T-helper 1 cell treated with Interleukin-12 subunit alpha and Interleukin-12 subunit beta and Interleukin-4 antibody, amounts not matched to agents 30 μg/mL and 1 μg/mL, for 36 hours (primary cell): Measurements from ENCODE around the gene FAM240B.

ENCODE experiments used
- H3K27ac Mint-ChIP-seq: one replicate; pipeline ENCODE4 v1.8.0; 2021; ENCODE audit warnings: mild to moderate bottlenecking, mixed read lengths
- H3K27me3 Mint-ChIP-seq: one replicate; pipeline ENCODE4 v1.8.0; 2021; ENCODE audit warnings: low read depth, mixed read lengths
- H3K36me3 Mint-ChIP-seq: one replicate; pipeline ENCODE4 v1.8.0; 2021; ENCODE audit warnings: low read depth, mixed read lengths
- H3K4me1 Mint-ChIP-seq: one replicate; pipeline ENCODE4 v1.8.0; 2021; ENCODE audit warnings: low read depth, mixed read lengths
- H3K4me3 Mint-ChIP-seq: one replicate; pipeline ENCODE4 v1.8.0; 2021; ENCODE audit warnings: mild to moderate bottlenecking, moderate library complexity, mixed read lengths
- H3K9me3 Mint-ChIP-seq: one replicate; pipeline ENCODE4 v1.8.0; 2021; ENCODE audit warnings: mixed read lengths

Gene FAM240B

DNA sequence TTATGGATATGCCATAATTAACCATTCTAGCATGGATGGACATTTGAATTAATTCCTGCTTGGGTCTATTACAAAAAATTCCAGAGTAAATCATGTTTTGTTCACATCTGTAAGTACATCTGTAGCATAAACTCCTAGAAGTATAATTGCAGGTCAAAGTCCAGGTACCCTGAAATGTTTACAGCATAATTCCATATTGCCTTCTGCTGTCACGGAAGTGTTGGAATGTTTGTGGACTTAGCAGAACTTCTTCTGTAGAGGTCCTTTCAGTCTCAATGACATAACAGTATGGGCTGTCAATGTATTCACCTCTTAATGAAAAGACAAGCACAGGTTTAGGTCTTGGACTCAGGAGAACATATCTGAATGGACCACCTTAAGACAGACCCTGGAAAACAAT, 1.8 kb downstream of the FAM240B start:
- Mint-ChIP-seq H3K27me3 (no peaks in the 10 kb centered on the region), H3K4me1 (no peaks in the 10 kb centered on the region), H3K36me3 (no peaks in the 10 kb centered on the region), H3K9me3 (no peaks in the 10 kb centered on the region), H3K27ac (no peak overlapping the region), H3K4me3 (no peak overlapping the region)

GRCh38 chr9:38715684-38716083, 4.2 kb downstream of the FAM240B start:
- no peak overlapping the region for H3K27ac Mint-ChIP-seq
- H3K4me3 Mint-ChIP-seq, result no peak overlapping the region
- no peaks in the 10 kb centered on the region for H3K36me3 Mint-ChIP-seq
- no peaks in the 10 kb centered on the region for H3K4me1 Mint-ChIP-seq
- peaks cover 3% of the 10 kb centered on the region for H3K27me3 Mint-ChIP-seq
- H3K9me3 Mint-ChIP-seq, result no peaks in the 10 kb centered on the region

- H3K27me3 Mint-ChIP-seq, result peaks cover 3% of the 10 kb centered on the region
Observed at GRCh38 chr9:38713426-38713825, 6.5 kb downstream of the FAM240B start.

GRCh38 chr9:38708759-38709158, 11.2 kb downstream of the FAM240B start:
- no peak overlapping the region for H3K4me3 Mint-ChIP-seq
- H3K36me3 Mint-ChIP-seq, result no peaks in the 10 kb centered on the region
- peaks cover 3% of the 10 kb centered on the region for H3K27me3 Mint-ChIP-seq
- H3K27ac Mint-ChIP-seq, result no peak overlapping the region
- H3K9me3 Mint-ChIP-seq, result no peaks in the 10 kb centered on the region
- no peaks in the 10 kb centered on the region for H3K4me1 Mint-ChIP-seq

More at GRCh38 chr9:38713426-38713825, 6.5 kb downstream of the FAM240B start:
- no peak overlapping the region for H3K4me3 Mint-ChIP-seq
- H3K36me3 Mint-ChIP-seq, result no peaks in the 10 kb centered on the region
- H3K9me3 Mint-ChIP-seq, result no peaks in the 10 kb centered on the region
- H3K27ac Mint-ChIP-seq, result no peak overlapping the region
- no peaks in the 10 kb centered on the region for H3K4me1 Mint-ChIP-seq

DNA sequence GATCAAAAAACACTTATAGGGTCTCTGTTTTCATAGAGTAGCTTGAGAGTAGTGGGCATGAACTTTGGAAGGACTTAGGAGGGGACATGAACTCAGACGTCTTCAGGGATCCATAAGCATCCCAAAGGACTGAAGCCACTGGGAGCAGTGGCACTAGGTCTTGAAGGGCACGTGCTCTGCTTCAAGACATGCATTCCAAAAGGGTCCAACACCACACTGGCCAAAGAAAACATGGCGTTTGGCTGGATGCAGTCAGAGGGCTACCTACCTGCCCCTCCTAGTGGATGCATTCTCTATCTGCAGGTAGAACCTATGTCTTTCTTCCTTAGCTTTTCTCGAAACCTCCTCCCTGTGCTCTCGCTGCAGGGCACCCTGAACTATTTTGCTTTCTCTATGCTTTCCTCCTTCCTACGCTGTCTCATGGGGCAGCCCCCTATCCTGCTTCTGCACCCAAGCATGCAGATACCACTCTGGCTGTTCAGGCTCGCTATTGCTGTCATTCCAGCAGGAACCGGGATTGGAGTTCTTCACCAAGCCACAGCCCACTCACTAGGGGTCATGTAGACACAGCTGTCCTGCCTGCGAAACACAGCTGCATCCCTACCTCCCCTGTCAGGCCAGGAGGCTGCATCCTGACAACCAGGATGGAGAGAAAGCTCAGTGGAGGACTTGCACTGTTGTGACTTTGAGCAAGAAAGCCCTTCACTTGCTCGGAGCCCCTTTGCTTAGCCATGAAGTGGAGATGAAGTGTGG, 11.9 kb downstream of the FAM240B start:
- Mint-ChIP-seq H3K27me3 (peaks cover 3% of the 10 kb centered on the region), H3K4me3 (no peak overlapping the region), H3K36me3 (no peaks in the 10 kb centered on the region), H3K4me1 (no peaks in the 10 kb centered on the region), H3K9me3 (no peaks in the 10 kb centered on the region), H3K27ac (no peak overlapping the region)

- H3K4me3 Mint-ChIP-seq, result no peak overlapping the region
- no peaks in the 10 kb centered on the region for H3K9me3 Mint-ChIP-seq
- no peaks in the 10 kb centered on the region for H3K4me1 Mint-ChIP-seq
Observed at GRCh38 chr9:38706493-38706892, 13.4 kb downstream of the FAM240B start.

GRCh38 chr9:38705917-38706316, 14.0 kb downstream of the FAM240B start:
- H3K36me3 Mint-ChIP-seq, result no peaks in the 10 kb centered on the region
- no peaks in the 10 kb centered on the region for H3K27me3 Mint-ChIP-seq
- H3K4me3 Mint-ChIP-seq, result no peak overlapping the region
- no peak overlapping the region for H3K27ac Mint-ChIP-seq
- no peaks in the 10 kb centered on the region for H3K4me1 Mint-ChIP-seq
- H3K9me3 Mint-ChIP-seq, result no peaks in the 10 kb centered on the region

More at GRCh38 chr9:38706493-38706892, 13.4 kb downstream of the FAM240B start:
- no peak overlapping the region for H3K27ac Mint-ChIP-seq
- H3K27me3 Mint-ChIP-seq, result no peaks in the 10 kb centered on the region
- H3K36me3 Mint-ChIP-seq, result no peaks in the 10 kb centered on the region

DNA sequence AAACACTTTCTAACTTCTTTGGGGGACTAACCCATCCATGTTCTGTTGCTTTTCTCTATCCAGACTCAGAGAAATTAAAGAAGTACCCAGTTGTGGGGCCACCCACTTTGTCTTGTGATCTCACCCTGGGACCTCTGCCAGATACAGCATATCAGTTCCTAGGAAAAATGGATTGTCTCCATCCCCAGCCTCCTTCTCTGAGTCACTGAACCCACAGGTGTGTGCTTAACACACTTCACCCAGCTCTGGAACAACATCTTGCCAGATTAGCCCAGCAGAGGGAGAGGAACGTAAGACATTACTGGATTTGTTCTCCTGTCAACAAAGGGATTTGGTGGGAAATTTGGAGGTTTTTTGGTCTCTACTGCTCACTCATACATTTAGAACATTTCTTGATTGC, 19.2 kb downstream of the FAM240B start:
- H3K4me3 Mint-ChIP-seq, result no peak overlapping the region
- no peaks in the 10 kb centered on the region for H3K9me3 Mint-ChIP-seq
- no peaks in the 10 kb centered on the region for H3K4me1 Mint-ChIP-seq
- H3K27me3 Mint-ChIP-seq, result no peaks in the 10 kb centered on the region
- no peaks in the 10 kb centered on the region for H3K36me3 Mint-ChIP-seq
- H3K27ac Mint-ChIP-seq, result no peak overlapping the region

GRCh38 chr9:38699337-38699736, 20.6 kb downstream of the FAM240B start:
- Mint-ChIP-seq H3K27me3 (no peaks in the 10 kb centered on the region), H3K4me3 (no peak overlapping the region), H3K36me3 (no peaks in the 10 kb centered on the region), H3K4me1 (no peaks in the 10 kb centered on the region), H3K9me3 (no peaks in the 10 kb centered on the region), H3K27ac (no peak overlapping the region)

DNA sequence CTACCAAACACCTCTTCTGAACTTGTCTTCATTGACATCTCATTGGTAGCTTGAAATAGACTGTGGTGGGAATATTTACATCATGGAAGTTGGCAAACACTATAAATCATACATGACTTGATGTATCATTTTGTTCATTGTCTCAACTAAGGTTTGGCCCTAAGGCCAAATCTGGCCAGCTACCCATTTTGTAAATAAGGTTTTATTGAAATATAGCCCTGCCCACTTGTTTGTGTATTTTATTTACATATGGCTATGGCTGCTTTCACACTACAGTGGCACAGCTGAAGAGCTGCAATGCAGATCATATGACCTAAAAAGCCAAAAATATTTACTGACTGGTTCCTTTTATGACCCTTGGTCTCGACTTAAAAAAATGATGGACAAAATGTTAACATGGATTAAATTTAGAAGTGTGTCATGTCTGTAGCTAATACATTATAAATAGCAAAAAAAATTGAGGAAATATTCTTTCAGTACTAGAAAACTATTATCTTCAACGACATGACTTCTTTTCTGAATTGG, 22.1 kb downstream of the FAM240B start:
- H3K9me3 Mint-ChIP-seq, result no peaks in the 10 kb centered on the region
- H3K36me3 Mint-ChIP-seq, result no peaks in the 10 kb centered on the region
- H3K4me1 Mint-ChIP-seq, result no peaks in the 10 kb centered on the region
- H3K27ac Mint-ChIP-seq, result no peak overlapping the region
- no peak overlapping the region for H3K4me3 Mint-ChIP-seq
- no peaks in the 10 kb centered on the region for H3K27me3 Mint-ChIP-seq

GRCh38 chr9:38696999-38697398, 22.9 kb downstream of the FAM240B start:
- H3K4me3 Mint-ChIP-seq, result no peak overlapping the region
- H3K4me1 Mint-ChIP-seq, result no peaks in the 10 kb centered on the region
- no peaks in the 10 kb centered on the region for H3K27me3 Mint-ChIP-seq
- H3K9me3 Mint-ChIP-seq, result no peaks in the 10 kb centered on the region
- H3K36me3 Mint-ChIP-seq, result no peaks in the 10 kb centered on the region
- H3K27ac Mint-ChIP-seq, result no peak overlapping the region

GRCh38 chr9:38694676-38695075, 25.3 kb downstream of the FAM240B start:
- Mint-ChIP-seq H3K4me1 (no peaks in the 10 kb centered on the region), H3K27ac (no peak overlapping the region), H3K27me3 (no peaks in the 10 kb centered on the region), H3K9me3 (no peaks in the 10 kb centered on the region), H3K4me3 (no peak overlapping the region), H3K36me3 (no peaks in the 10 kb centered on the region)

DNA sequence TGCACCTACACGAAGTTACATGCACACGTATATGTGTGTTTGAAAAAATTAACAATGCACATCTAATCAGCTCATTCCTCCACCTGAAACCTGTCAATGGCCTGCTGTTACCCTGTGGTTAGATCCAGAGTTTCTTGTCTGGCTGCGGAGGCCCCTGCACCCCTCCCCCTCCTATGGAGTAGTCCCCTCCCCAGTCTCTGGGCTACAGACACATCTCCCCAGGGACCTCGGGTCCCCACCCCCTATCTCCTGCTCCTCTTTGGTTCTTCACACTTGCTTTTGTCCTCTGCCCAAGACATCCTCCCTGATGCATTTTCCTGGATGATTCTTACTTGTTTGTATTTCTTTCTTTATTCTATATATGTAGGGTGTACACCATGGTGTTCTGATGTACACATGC, 27.2 kb downstream of the FAM240B start:
- no peak overlapping the region for H3K4me3 Mint-ChIP-seq
- no peak overlapping the region for H3K27ac Mint-ChIP-seq
- peaks cover 2% of the 10 kb centered on the region for H3K4me1 Mint-ChIP-seq
- no peaks in the 10 kb centered on the region for H3K9me3 Mint-ChIP-seq
- no peaks in the 10 kb centered on the region for H3K27me3 Mint-ChIP-seq
- H3K36me3 Mint-ChIP-seq, result no peaks in the 10 kb centered on the region

DNA sequence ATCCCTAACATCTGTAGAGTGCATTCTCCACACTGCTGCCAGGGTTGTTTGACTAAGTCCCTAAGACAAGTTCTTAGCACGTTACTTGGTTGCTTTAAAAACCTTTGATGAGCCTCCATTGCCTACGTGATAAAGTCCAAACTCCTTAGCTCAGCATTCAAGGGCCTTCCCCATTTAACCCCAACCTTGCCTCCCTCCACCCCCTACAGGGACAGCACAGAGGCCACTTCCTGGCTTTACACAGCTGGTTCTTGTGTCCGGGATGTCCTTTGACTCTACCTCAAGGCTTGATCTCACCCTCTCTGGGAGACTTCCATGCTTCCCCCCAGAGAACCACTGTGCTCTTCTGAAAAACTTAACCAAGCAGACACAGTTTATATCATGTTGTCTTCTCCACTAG, 29.4 kb downstream of the FAM240B start:
- Mint-ChIP-seq H3K27me3 (no peaks in the 10 kb centered on the region), H3K27ac (no peak overlapping the region), H3K4me3 (no peak overlapping the region), H3K36me3 (no peaks in the 10 kb centered on the region), H3K9me3 (no peaks in the 10 kb centered on the region), H3K4me1 (peaks cover 4% of the 10 kb centered on the region)

- H3K9me3 Mint-ChIP-seq, result no peaks in the 10 kb centered on the region
- H3K4me3 Mint-ChIP-seq, result no peak overlapping the region
- H3K4me1 Mint-ChIP-seq, result peaks cover 4% of the 10 kb centered on the region
- no peaks in the 10 kb centered on the region for H3K36me3 Mint-ChIP-seq
- peaks cover 4% of the 10 kb centered on the region for H3K27me3 Mint-ChIP-seq
- no peak overlapping the region for H3K27ac Mint-ChIP-seq
Observed at GRCh38 chr9:38689678-38690077, 30.3 kb downstream of the FAM240B start.
